HepG2 (cell line): ENCODE measurements around the gene GEMIN8. TPM values are rescaled to one million over a fixed set of nuclear protein-coding genes. Genes with fewer than 3 reads are reported as not detected.

Source experiments
- ATAC-seq: fragments of 200-7000 bp; cut with Tn5 transposase; 3 replicates; pipeline ENCODE4 v1.9.1; 2020; ENCODE audit warnings: mild to moderate bottlenecking, moderate library complexity
- BruUV-seq: library from RNA; stranded (reverse); fragments of 400-500 nt; replicated peaks from 2 replicates; lab custom pipeline; 2021; lab: Mats Ljungman, UMichigan
- CTCF ChIA-PET: fragments of 300-600 bp; formaldehyde crosslinking; extraction: SDS; loops from one replicate; lab custom pipeline; 2021; ENCODE audit warnings: low total read pairs, inconsistent platforms, low intra/inter-chr PET ratio; lab: Yijun Ruan, JAX
- POLR2A ChIA-PET: fragments of 350-600 bp; sonication (Branson Sonifier 250); formaldehyde crosslinking; loops from one replicate; lab custom pipeline; 2020; ENCODE audit warnings: antibody characterized with exemption, inconsistent platforms; lab: Yijun Ruan, JAX
- DNase-seq: peaks from one replicate; pipeline ENCODE4 v3.0.0-alpha.2; 2015; ENCODE audit warnings: low spot score
- FAIRE-seq: peaks from 3 replicates; lab custom pipeline; 2011; peaks lifted over from hg19 to GRCh38; lab: Jason Lieb, UNC
- H2AFZ ChIP-seq: one replicate; pipeline ENCODE4 v1.6.1; 2011; ENCODE audit warnings: low read length, inconsistent platforms
- H3K27ac ChIP-seq: fragments of 300-600 bp; 3 replicates; pipeline ENCODE4 v1.8.0; 2011; ENCODE audit warnings: mixed run types, mild to moderate bottlenecking, mixed read lengths, low read length, inconsistent platforms; ENCODE audit not compliant: insufficient read depth; ENCODE audit errors: extremely low read length
- H3K27me3 ChIP-seq, 2 experiments: fragments of 200-600 bp in 1 of 2; 2 replicates in 1 of 2; 3 replicates in 1 of 2; pipeline versions ENCODE4 v1.6.0 to v1.8.0; 2011; ENCODE audit warnings: low read length in 2 of 2, mild to moderate bottlenecking in 2 of 2, moderate library complexity in 2 of 2, inconsistent platforms in 1 of 2; ENCODE audit not compliant: insufficient read depth in 2 of 2, control insufficient read depth in 1 of 2
- H3K36me3 ChIP-seq, 2 experiments: fragments of 200-600 bp in 1 of 2; replicated peaks in 1 of 2; 2 replicates in 1 of 2; 3 replicates in 1 of 2; pipeline versions ENCODE4 v1.5.1 to v1.8.0; 2011; ENCODE audit warnings: low read length in 2 of 2, inconsistent platforms in 1 of 2; ENCODE audit not compliant: insufficient read depth in 2 of 2, control insufficient read depth in 1 of 2
- H3K4me1 ChIP-seq: 2 replicates; pipeline ENCODE4 v1.5.1; 2012; ENCODE audit warnings: low read length, inconsistent platforms; ENCODE audit not compliant: insufficient read depth
- H3K4me2 ChIP-seq: 2 replicates; pipeline ENCODE4 v1.6.0; 2011; ENCODE audit warnings: low read depth, low read length, inconsistent platforms
- H3K4me3 ChIP-seq, 3 experiments: fragments of 200-600 bp in 1 of 3; sonication (generic), shearing (Covaris generic) in 1 of 3; replicated peaks in 1 of 3; 2 replicates each; pipeline ENCODE4 v1.5.1; 2011 to 2016; ENCODE audit warnings: low read length in 3 of 3, inconsistent platforms in 2 of 3, low read depth in 2 of 3, mild to moderate bottlenecking in 2 of 3, control low read depth in 1 of 3, mixed read lengths in 1 of 3; ENCODE audit not compliant: insufficient read depth in 1 of 3
- H3K79me2 ChIP-seq: one replicate; pipeline ENCODE4 v1.6.1; 2011; ENCODE audit warnings: low read length, inconsistent platforms; ENCODE audit not compliant: insufficient read depth
- H3K9ac ChIP-seq: 2 replicates; pipeline ENCODE4 v1.6.0; 2011; ENCODE audit warnings: mild to moderate bottlenecking, low read depth, low read length, inconsistent platforms; ENCODE audit not compliant: insufficient read depth
- H3K9me3 ChIP-seq: 2 replicates; pipeline ENCODE4 v1.5.1; 2012; ENCODE audit warnings: mild to moderate bottlenecking, low read length
- H4K20me1 ChIP-seq: 2 replicates; pipeline ENCODE4 v1.6.0; 2011; ENCODE audit warnings: inconsistent platforms, mild to moderate bottlenecking, low read length, moderate library complexity; ENCODE audit not compliant: insufficient read depth
- CEBPG ChIP-seq: IDR thresholded peaks from 2 replicates; pipeline ENCODE4 v1.6.1; 2016
- DMTF1 ChIP-seq: sonication (generic); formaldehyde crosslinking; IDR thresholded peaks from 2 replicates; pipeline ENCODE4 v1.4.0; 2020; ENCODE audit warnings: mild to moderate bottlenecking, missing genetic modification reagents
- RARA ChIP-seq: IDR thresholded peaks from 2 replicates; pipeline ENCODE4 v1.6.1; 2016; ENCODE audit warnings: missing genetic modification reagents, missing compliant biosample characterization
- REL ChIP-seq: sonication (generic); formaldehyde crosslinking; conservative IDR thresholded peaks from 2 replicates; pipeline ENCODE4 v1.8.0; 2022; ENCODE audit warnings: mild to moderate bottlenecking, missing genetic modification reagents, moderate library complexity
- ZBTB25 ChIP-seq: IDR thresholded peaks from 2 replicates; pipeline ENCODE4 v1.6.1; 2018; ENCODE audit warnings: missing genetic modification reagents
- ZMAT3 ChIP-seq: sonication (generic); formaldehyde crosslinking; conservative IDR thresholded peaks from 2 replicates; pipeline ENCODE4 v1.7.0; 2021; ENCODE audit warnings: missing genetic modification reagents
- ZMYM4 ChIP-seq: sonication (generic); formaldehyde crosslinking; IDR thresholded peaks from 2 replicates; pipeline ENCODE4 v1.8.1; 2023; ENCODE audit warnings: mild to moderate bottlenecking, missing genetic modification reagents
- ZNF101 ChIP-seq: sonication (generic); formaldehyde crosslinking; IDR thresholded peaks from 2 replicates; pipeline ENCODE4 v1.4.0; 2020; ENCODE audit warnings: mild to moderate bottlenecking, low read depth, missing genetic modification reagents, borderline replicate concordance
- ZNF253 ChIP-seq: sonication (generic); formaldehyde crosslinking; IDR thresholded peaks from 2 replicates; pipeline ENCODE4 v1.8.0; 2022; ENCODE audit warnings: mild to moderate bottlenecking, missing genetic modification reagents, borderline replicate concordance
- ZNF367 ChIP-seq: sonication (generic); formaldehyde crosslinking; IDR thresholded peaks from 2 replicates; pipeline ENCODE4 v1.4.0; 2020; ENCODE audit warnings: missing genetic modification reagents, borderline replicate concordance
- ZNF549 ChIP-seq: sonication (generic); formaldehyde crosslinking; IDR thresholded peaks from 2 replicates; pipeline ENCODE4 v1.5.0; 2020; ENCODE audit warnings: missing genetic modification reagents
- ZNF839 ChIP-seq: sonication (generic); formaldehyde crosslinking; IDR thresholded peaks from 2 replicates; pipeline ENCODE4 v1.4.0; 2020; ENCODE audit warnings: missing genetic modification reagents, mild to moderate bottlenecking, borderline replicate concordance
- ZNF878 ChIP-seq: sonication (generic); formaldehyde crosslinking; IDR thresholded peaks from 2 replicates; pipeline ENCODE4 v1.8.1; 2023; ENCODE audit warnings: mild to moderate bottlenecking, missing genetic modification reagents, moderate library complexity
- WGBS: methylation state at CpG from one replicate; pipeline ENCODE4 v1.1.6; 2017; ENCODE audit warnings: low lambda C conversion rate; 5-methylcytosine and 5-hydroxymethylcytosine counted together
- in situ Hi-C: cut with HindIII; loops from 2 replicates; pipeline ENCODE4 v1.10.0; 2017; ENCODE audit warnings: low pct_unique_long_range_greater_than_20kb; ENCODE audit not compliant: extremely low pct_ligation_motif_present
- intact Hi-C: fragments of 100-400 bp; cut with micrococcal nuclease; formaldehyde crosslinking; loops from one replicate; pipeline ENCODE4 v1.10.0; 2022; ENCODE audit not compliant: unreplicated experiment
- polyA plus RNA-seq, 8 experiments: library from polyadenylated mRNA; depleted of rRNA in 3 of 8; stranded (reverse) in 7 of 8; unstranded in 1 of 8; fragments of >200 nt; fragmentation: Illumina TruSeq in 4 of 8; extraction: Trizol in 4 of 8; gene quantifications; 2 replicates each; pipeline versions ENCODE4 v1.2.1 to v1.2.3, GENCODE V29; 2011 to 2016; ENCODE audit warnings: low read depth in 4 of 8, missing spikeins in 1 of 8, mixed read lengths in 1 of 8; ENCODE audit not compliant: insufficient read depth in 1 of 8
- total RNA-seq, 5 experiments: library from RNA; depleted of rRNA; stranded (reverse); fragments of >200 nt; fragmentation: Illumina TruSeq; extraction: Trizol; gene quantifications; 2 replicates each; pipeline ENCODE4 v1.2.3, GENCODE V29; 2016; ENCODE audit warnings: low read depth in 1 of 5

The GEMIN8 gene
- total and polyA plus RNA-seq, 2 of the 13 experiments (the other 11 are each of a cell fraction or from before 2014, with no cell fraction given): 9.7 to 23.7 TPM

GRCh38 chrX:14015941-14016340 lies 13.8 kb downstream of the GEMIN8 start:
- Histone ChIP-seq H3K4me1 (no peaks in the 10 kb centered on the region), H3K4me2 (no peak overlapping the region), H3K4me3 (no peak overlapping the region), H3K36me3 (no peaks in the 10 kb centered on the region), H3K79me2 (no peaks in the 10 kb centered on the region), H3K9me3 (no peaks in the 10 kb centered on the region), H2AFZ (no peak overlapping the region), H3K27ac (no peak overlapping the region), H3K27me3 (no peaks in the 10 kb centered on the region), H4K20me1 (no peaks in the 10 kb centered on the region), H3K9ac (no peak overlapping the region)
- intact Hi-C loops (no loop called here), in situ Hi-C loops (no loop called here)
- WGBS: 90% methylated on average over 4 of the region's 4 CpGs
- ATAC-seq (no peak), DNase-seq (no peak), FAIRE-seq (no peak)
- no TSS peak for BruUV-seq
- ChIA-PET CTCF (no interaction called here), POLR2A (no interaction called here)
- TF ChIP-seq ZBTB25 (CRISPR knock-in tag) (no peak), RARA (CRISPR knock-in tag) (no peak)

- 92% methylated on average over 2 of the region's 2 CpGs for WGBS
- Histone ChIP-seq H3K4me2 (no peak overlapping the region), H3K4me1 (no peaks in the 10 kb centered on the region), H3K4me3 (no peak overlapping the region), H3K79me2 (no peaks in the 10 kb centered on the region), H3K36me3 (no peaks in the 10 kb centered on the region), H3K9me3 (no peaks in the 10 kb centered on the region), H3K27me3 (no peaks in the 10 kb centered on the region), H3K27ac (no peak overlapping the region), H2AFZ (no peak overlapping the region), H4K20me1 (no peaks in the 10 kb centered on the region), H3K9ac (no peak overlapping the region)
- CTCF ChIA-PET: no interaction called here
- ATAC-seq (no peak), DNase-seq (no peak), FAIRE-seq (no peak)
- POLR2A ChIA-PET: no interaction called here
- in situ Hi-C loops: no loop called here
- TF ChIP-seq ZNF878 (CRISPR knock-in tag) (no peak), ZMAT3 (CRISPR knock-in tag) (no peak), ZNF367 (no peak), ZNF253 (CRISPR knock-in tag) (no peak), DMTF1 (CRISPR knock-in tag) (no peak), REL (CRISPR knock-in tag) (no peak), CEBPG (CRISPR knock-in tag) (no peak), ZNF549 (CRISPR knock-in tag) (no peak), ZNF101 (CRISPR knock-in tag) (no peak), ZMYM4 (CRISPR knock-in tag) (no peak), ZNF839 (CRISPR knock-in tag) (no peak)
- intact Hi-C loops: no loop called here
- BruUV-seq: no TSS peak
These were observed 14.4 kb downstream of the GEMIN8 start for GRCh38 chrX:14015294-14015693.
